Fibroblast of lung (primary cell): ENCODE results near the gene PYGO1. TPM values are rescaled to one million over a fixed set of nuclear protein-coding genes. Genes with fewer than 3 reads are reported as not detected.
A peak's percentile ranks its signal among the peaks of the same experiment; 100 is the strongest.

ENCODE experiments used
- DNase-seq, 2 donors: peaks; one replicate each; pipeline versions ENCODE4 v3.0.0 to v3.0.0-alpha.2; 2010; ENCODE audit warnings: low read depth in 2 of 2
- H2AFZ ChIP-seq: 2 replicates; pipeline ENCODE4 v1.5.1; 2012; ENCODE audit warnings: low read length, control low read depth, inconsistent platforms
- H3K27ac ChIP-seq: 2 replicates; pipeline ENCODE4 v1.5.1; 2011; ENCODE audit warnings: low read length, control low read depth; ENCODE audit not compliant: insufficient read depth
- H3K27me3 ChIP-seq: 2 replicates; pipeline ENCODE4 v1.5.1; 2011; ENCODE audit warnings: mild to moderate bottlenecking, low read length; ENCODE audit not compliant: control insufficient read depth, insufficient read depth
- H3K36me3 ChIP-seq: 2 replicates; pipeline ENCODE4 v1.5.1; 2011; ENCODE audit warnings: low read length; ENCODE audit not compliant: control insufficient read depth, insufficient read depth
- H3K4me1 ChIP-seq: 2 replicates; pipeline ENCODE4 v1.5.1; 2011; ENCODE audit warnings: low read length; ENCODE audit not compliant: control insufficient read depth, insufficient read depth; ENCODE audit errors: extremely low read depth
- H3K4me2 ChIP-seq: 2 replicates; pipeline ENCODE4 v1.5.1; 2011; ENCODE audit warnings: low read length, control low read depth; ENCODE audit not compliant: insufficient read depth; ENCODE audit errors: extremely low read depth
- H3K4me3 ChIP-seq, 4 experiments: fragments of 200-600 bp in 1 of 4; sonication (generic) in 1 of 4; replicated peaks in 1 of 4; 2 replicates each; pipeline ENCODE4 v1.5.1; 2011 to 2016; ENCODE audit warnings: low read length in 4 of 4, low read depth in 3 of 4, mild to moderate bottlenecking in 3 of 4, control low read depth in 2 of 4, inconsistent platforms in 1 of 4, mixed read lengths in 1 of 4; ENCODE audit not compliant: insufficient read depth in 1 of 4; ENCODE audit errors: control extremely low read depth in 1 of 4
- H3K79me2 ChIP-seq: 2 replicates; pipeline ENCODE4 v1.5.1; 2012; ENCODE audit warnings: mild to moderate bottlenecking, low read length, inconsistent platforms; ENCODE audit not compliant: control insufficient read depth, insufficient read depth
- H3K9ac ChIP-seq: 2 replicates; pipeline ENCODE4 v1.5.1; 2011; ENCODE audit warnings: mild to moderate bottlenecking, low read length, control low read depth; ENCODE audit not compliant: insufficient read depth
- H3K9me3 ChIP-seq: 2 replicates; pipeline ENCODE4 v1.5.1; 2012; ENCODE audit warnings: low read depth, low read length; ENCODE audit not compliant: control insufficient read depth, insufficient read depth
- H4K20me1 ChIP-seq: 2 replicates; pipeline ENCODE4 v1.5.1; 2011; ENCODE audit warnings: low read length; ENCODE audit not compliant: control insufficient read depth, insufficient read depth; ENCODE audit errors: extremely low read depth
- CTCF ChIP-seq, 2 donors: IDR thresholded peaks in 1 of 2; conservative IDR thresholded peaks in 1 of 2; 1 replicate in 1 of 2; 2 replicates in 1 of 2; pipeline ENCODE4 v1.5.1; 2011 to 2012; ENCODE audit warnings: low read length in 2 of 2, control low read depth in 1 of 2, inconsistent platforms in 1 of 2, low read depth in 1 of 2, mild to moderate bottlenecking in 1 of 2
- EZH2 ChIP-seq: IDR thresholded peaks from 2 replicates; pipeline ENCODE4 v1.5.1; 2012; ENCODE audit warnings: low read length, control low read depth, mild to moderate bottlenecking; ENCODE audit errors: missing control alignments
- polyA plus RNA-seq, 2 donors: library from polyadenylated mRNA; depleted of rRNA in 1 of 2; stranded (reverse) in 1 of 2; unstranded in 1 of 2; fragments of >200 nt; gene quantifications; 2 replicates each; pipeline ENCODE4 v1.2.1, GENCODE V29; 2011 to 2012; ENCODE audit warnings: missing spikeins in 1 of 2
- total RNA-seq: library from RNA; depleted of rRNA; stranded (reverse); fragments of >200 nt; gene quantifications from 2 replicates; pipeline ENCODE4 v1.2.1, GENCODE V29; 2014

The PYGO1 gene
- total and polyA plus RNA-seq, 2 donors (not counting 1 experiment from before 2014, with no cell fraction given), result 10.1 to 11.3 TPM

GRCh38 chr15:55590788-55591187 lies 2.6 kb upstream of the PYGO1 start:
- peaks cover 6% of the 10 kb centered on the region for H3K79me2 ChIP-seq
- no peaks in the 10 kb centered on the region for H3K9me3 ChIP-seq
- no peak overlapping the region for H2AFZ ChIP-seq
- H3K27me3 ChIP-seq, result no peaks in the 10 kb centered on the region
- TF ChIP-seq EZH2, result no peak
- no peak for TF ChIP-seq CTCF (conservative IDR thresholded peaks at IDR 0.05 in 1 of 2, IDR thresholded peaks at IDR 0.05 in 1 of 2; ENCODE audit: low read depth in 1 of 2, low read length in 2 of 2)
- no peak overlapping the region for H3K27ac ChIP-seq
- H3K36me3 ChIP-seq, result no peaks in the 10 kb centered on the region
- H3K9ac ChIP-seq, result no peak overlapping the region
- no peak overlapping the region for H3K4me2 ChIP-seq
- no peak overlapping the region for H3K4me3 ChIP-seq
- no peaks in the 10 kb centered on the region for H4K20me1 ChIP-seq
- no peaks in the 10 kb centered on the region for H3K4me1 ChIP-seq
- no peak for DNase-seq

GRCh38 chr15:55589287-55589686 lies 1.1 kb upstream of the PYGO1 start:
- Histone ChIP-seq H3K9ac (no peak overlapping the region), H2AFZ (no peak overlapping the region), H3K4me2 (peak overlapping the region; percentile 73), H3K9me3 (no peaks in the 10 kb centered on the region), H3K79me2 (peaks cover 6% of the 10 kb centered on the region), H3K4me1 (no peaks in the 10 kb centered on the region), H3K4me3 (peak overlapping the region in 3 of 4 experiments; percentile 60 to 73 (median 70)), H3K27ac (no peak overlapping the region), H3K27me3 (no peaks in the 10 kb centered on the region), H4K20me1 (no peaks in the 10 kb centered on the region), H3K36me3 (no peaks in the 10 kb centered on the region)
- TF ChIP-seq EZH2 (no peak), CTCF (conservative IDR thresholded peaks at IDR 0.05 in 1 of 2, IDR thresholded peaks at IDR 0.05 in 1 of 2; ENCODE audit: low read depth in 1 of 2, low read length in 2 of 2) (no peak)
- DNase-seq, result peak; percentile 8 to 13

GRCh38 chr15:55588815-55589115 lies 620 bp upstream of the PYGO1 start:
- peak overlapping the region; percentile 78 for H3K9ac ChIP-seq
- H3K4me1 ChIP-seq, result no peaks in the 10 kb centered on the region
- no peaks in the 10 kb centered on the region for H3K9me3 ChIP-seq
- no peaks in the 10 kb centered on the region for H4K20me1 ChIP-seq
- DNase-seq, result no peak
- no peaks in the 10 kb centered on the region for H3K27me3 ChIP-seq
- peak overlapping the region; percentile 94 for H2AFZ ChIP-seq
- H3K79me2 ChIP-seq, result peaks cover 6% of the 10 kb centered on the region
- H3K36me3 ChIP-seq, result no peaks in the 10 kb centered on the region
- H3K4me3 ChIP-seq, result peak overlapping the region; percentile 60 to 73 (median 68)
- no peak for TF ChIP-seq CTCF (conservative IDR thresholded peaks at IDR 0.05 in 1 of 2, IDR thresholded peaks at IDR 0.05 in 1 of 2; ENCODE audit: low read depth in 1 of 2, low read length in 2 of 2)
- TF ChIP-seq EZH2, result no peak
- peak overlapping the region; percentile 73 for H3K4me2 ChIP-seq
- peak overlapping the region; percentile 66 for H3K27ac ChIP-seq
